Upper lobe of right lung (tissue), 1 donor: ENCODE data around the gene C7orf57. TPM values are rescaled to one million over a fixed set of nuclear protein-coding genes. Genes with fewer than 3 reads are reported as not detected.
A peak's percentile ranks its signal among the peaks of the same experiment; 100 is the strongest.

ENCODE experiments used
- ATAC-seq: fragments of 200-7000 bp; cut with Tn5 transposase; one replicate; pipeline ENCODE4 v1.9.1; 2020; ENCODE audit warnings: mild to moderate bottlenecking, moderate library complexity
- DNase-seq: peaks from one replicate; pipeline ENCODE4 v3.0.0-alpha.2; 2020
- H3K27ac ChIP-seq: fragments of 200-600 bp; one replicate; pipeline ENCODE4 v1.8.0; 2022
- H3K27me3 ChIP-seq: fragments of 200-600 bp; one replicate; pipeline ENCODE4 v1.8.0; 2022; ENCODE audit warnings: mild to moderate bottlenecking
- H3K36me3 ChIP-seq: fragments of 200-600 bp; one replicate; pipeline ENCODE4 v1.8.0; 2022
- H3K4me1 ChIP-seq: fragments of 200-600 bp; one replicate; pipeline ENCODE4 v1.8.0; 2022
- H3K4me3 ChIP-seq: fragments of 200-600 bp; one replicate; pipeline ENCODE4 v1.8.0; 2022; ENCODE audit warnings: mild to moderate bottlenecking
- H3K9me3 ChIP-seq: fragments of 200-600 bp; one replicate; pipeline ENCODE4 v1.8.0; 2022
- intact Hi-C: fragments of 100-400 bp; cut with DNase I; formaldehyde crosslinking; loops from one replicate; pipeline ENCODE4 v1.11.0; 2022
- total RNA-seq: library from RNA; stranded (reverse); fragmentation: NEBNext Ultra II Directional; extraction: Animal tissue kit (Norgen Biotek cat#: 25700); gene quantifications from one replicate; pipeline ENCODE4 v1.2.1, GENCODE V29; 2021
- TF ChIP-seq, protein P1 (sequence below): fragments of 200-600 bp; IDR thresholded peaks from one replicate; pipeline ENCODE4 v1.8.0; 2022; ENCODE audit warnings: antibody characterized with exemption
- donor health status: DM: no; HTN: yes; CAD: no; lungs with severe emphysema.

C7orf57 gene
- total RNA-seq, 1 donor from 2014 or later, result not detected

- intact Hi-C loops, result no loop called here
- TF ChIP-seq, protein P1, sequence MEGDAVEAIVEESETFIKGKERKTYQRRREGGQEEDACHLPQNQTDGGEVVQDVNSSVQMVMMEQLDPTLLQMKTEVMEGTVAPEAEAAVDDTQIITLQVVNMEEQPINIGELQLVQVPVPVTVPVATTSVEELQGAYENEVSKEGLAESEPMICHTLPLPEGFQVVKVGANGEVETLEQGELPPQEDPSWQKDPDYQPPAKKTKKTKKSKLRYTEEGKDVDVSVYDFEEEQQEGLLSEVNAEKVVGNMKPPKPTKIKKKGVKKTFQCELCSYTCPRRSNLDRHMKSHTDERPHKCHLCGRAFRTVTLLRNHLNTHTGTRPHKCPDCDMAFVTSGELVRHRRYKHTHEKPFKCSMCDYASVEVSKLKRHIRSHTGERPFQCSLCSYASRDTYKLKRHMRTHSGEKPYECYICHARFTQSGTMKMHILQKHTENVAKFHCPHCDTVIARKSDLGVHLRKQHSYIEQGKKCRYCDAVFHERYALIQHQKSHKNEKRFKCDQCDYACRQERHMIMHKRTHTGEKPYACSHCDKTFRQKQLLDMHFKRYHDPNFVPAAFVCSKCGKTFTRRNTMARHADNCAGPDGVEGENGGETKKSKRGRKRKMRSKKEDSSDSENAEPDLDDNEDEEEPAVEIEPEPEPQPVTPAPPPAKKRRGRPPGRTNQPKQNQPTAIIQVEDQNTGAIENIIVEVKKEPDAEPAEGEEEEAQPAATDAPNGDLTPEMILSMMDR, result no peak
- Histone ChIP-seq H3K4me3 (no peak overlapping the region), H3K36me3 (no peaks in the 10 kb centered on the region), H3K27me3 (peaks cover 17% of the 10 kb centered on the region), H3K27ac (no peak overlapping the region), H3K4me1 (peaks cover 9% of the 10 kb centered on the region), H3K9me3 (no peaks in the 10 kb centered on the region)
- DNase-seq (no peak), ATAC-seq (no peak)
Observed at GRCh38 chr7:48038815-48039506, 3.6 kb downstream of the C7orf57 start.

- DNase-seq, result no peak
Observed at GRCh38 chr7:48040944-48041652, 5.8 kb downstream of the C7orf57 start.

GRCh38 chr7:48041653-48041970, 6.3 kb downstream of the C7orf57 start:
- Histone ChIP-seq H3K4me3 (no peak overlapping the region), H3K4me1 (no peaks in the 10 kb centered on the region), H3K9me3 (no peaks in the 10 kb centered on the region), H3K27ac (no peak overlapping the region), H3K36me3 (no peaks in the 10 kb centered on the region), H3K27me3 (no peaks in the 10 kb centered on the region)
- no peak for ATAC-seq
- TF ChIP-seq, protein P1, result no peak
- DNase-seq, result no peak
- intact Hi-C loops, result no loop called here

More at GRCh38 chr7:48040944-48041652, 5.8 kb downstream of the C7orf57 start:
- ATAC-seq, result no peak
- peaks cover 2% of the 10 kb centered on the region for H3K27me3 ChIP-seq
- no peaks in the 10 kb centered on the region for H3K9me3 ChIP-seq
- no peak overlapping the region for H3K4me3 ChIP-seq
- TF ChIP-seq, protein P1, result no peak
- intact Hi-C loops, result no loop called here
- no peaks in the 10 kb centered on the region for H3K36me3 ChIP-seq
- H3K27ac ChIP-seq, result no peak overlapping the region
- peaks cover 3% of the 10 kb centered on the region for H3K4me1 ChIP-seq

DNA sequence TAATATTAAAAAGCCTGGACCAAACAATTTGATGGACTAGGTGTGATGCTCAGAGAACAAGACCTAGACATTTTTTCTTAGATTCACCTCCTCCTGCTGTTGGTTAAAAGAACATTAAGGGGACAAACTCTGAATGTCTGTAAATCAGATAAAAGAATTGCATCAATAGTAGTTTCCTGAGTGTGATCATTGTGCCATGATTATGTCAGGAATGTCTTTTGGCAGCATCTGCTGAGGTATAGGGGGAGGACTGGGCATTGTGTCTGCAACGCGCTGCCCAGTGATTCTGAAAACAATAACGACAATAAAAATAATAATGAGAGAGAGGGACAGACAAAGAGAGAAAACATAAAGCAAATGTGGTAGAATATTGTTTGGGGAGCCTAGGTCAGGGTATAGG, 6.9 kb downstream of the C7orf57 start:
- intact Hi-C loops, result no loop called here
- H3K27me3 ChIP-seq, result no peaks in the 10 kb centered on the region
- no peak overlapping the region for H3K27ac ChIP-seq
- TF ChIP-seq, protein P1, result no peak
- H3K9me3 ChIP-seq, result no peaks in the 10 kb centered on the region
- H3K36me3 ChIP-seq, result no peaks in the 10 kb centered on the region
- no peak overlapping the region for H3K4me3 ChIP-seq
- no peak for ATAC-seq
- no peak for DNase-seq
- H3K4me1 ChIP-seq, result no peaks in the 10 kb centered on the region

GRCh38 chr7:48042636-48043035, 7.3 kb downstream of the C7orf57 start:
- H3K4me3 ChIP-seq, result no peak overlapping the region
- no peaks in the 10 kb centered on the region for H3K36me3 ChIP-seq
- TF ChIP-seq, protein P1, result no peak
- no peaks in the 10 kb centered on the region for H3K9me3 ChIP-seq
- DNase-seq (no peak), ATAC-seq (peak; percentile 9)
- H3K27ac ChIP-seq, result no peak overlapping the region
- intact Hi-C loops, result no loop called here
- H3K4me1 ChIP-seq, result no peaks in the 10 kb centered on the region
- H3K27me3 ChIP-seq, result no peaks in the 10 kb centered on the region
